Neuronal stem cell (in vitro differentiated cells): Measurements from ENCODE around the gene SEL1L.
"Not testable (repeated sequence)": the region's sequence is repeated elsewhere in the genome, so short reads cannot be mapped to it uniquely, and the experiment has no call there.

Source experiments
- DNase-seq: peaks from one replicate; pipeline ENCODE4 v3.0.0-alpha.2; 2013; ENCODE audit warnings: low spot score
- H2AFZ ChIP-seq: one replicate; pipeline ENCODE4 v1.6.1; 2013; ENCODE audit warnings: mild to moderate bottlenecking, low read length, inconsistent platforms
- H2AK5ac ChIP-seq: 2 replicates; pipeline ENCODE4 v1.6.1; 2013; ENCODE audit warnings: low read depth, mild to moderate bottlenecking, inconsistent platforms, low read length, moderate library complexity, mixed read lengths
- H2BK120ac ChIP-seq: 2 replicates; pipeline ENCODE4 v1.6.1; 2013; ENCODE audit warnings: low read depth, mild to moderate bottlenecking, inconsistent platforms, low read length, moderate library complexity, mixed read lengths
- H2BK12ac ChIP-seq: one replicate; pipeline ENCODE4 v1.6.1; 2013; ENCODE audit warnings: low read length, inconsistent platforms
- H2BK15ac ChIP-seq: 2 replicates; pipeline ENCODE4 v1.6.1; 2013; ENCODE audit warnings: mild to moderate bottlenecking, low read length, inconsistent platforms, mixed read lengths
- H2BK5ac ChIP-seq: one replicate; pipeline ENCODE4 v1.6.1; 2013; ENCODE audit warnings: inconsistent platforms, mild to moderate bottlenecking, low read length, moderate library complexity
- H3K14ac ChIP-seq: one replicate; pipeline ENCODE4 v1.6.1; 2013; ENCODE audit warnings: low read length, inconsistent platforms
- H3K18ac ChIP-seq: 2 replicates; pipeline ENCODE4 v1.6.1; 2013; ENCODE audit warnings: low read length, inconsistent platforms
- H3K23ac ChIP-seq: 2 replicates; pipeline ENCODE4 v1.6.1; 2013; ENCODE audit warnings: low read depth, mild to moderate bottlenecking, mixed read lengths, low read length, inconsistent platforms; ENCODE audit not compliant: poor library complexity
- H3K27ac ChIP-seq: replicated peaks from 3 replicates; pipeline ENCODE4 v1.5.1; 2013; ENCODE audit warnings: low read length, inconsistent platforms
- H3K27me3 ChIP-seq, 3 experiments: 2 replicates each; pipeline ENCODE4 v1.6.1; 2013; ENCODE audit warnings: low read length in 3 of 3, mild to moderate bottlenecking in 2 of 3, inconsistent platforms in 1 of 3, low read depth in 1 of 3, mixed read lengths in 1 of 3, moderate library complexity in 1 of 3; ENCODE audit not compliant: control insufficient read depth in 3 of 3, insufficient read depth in 3 of 3
- H3K36me3 ChIP-seq, 2 donors: replicated peaks in 1 of 2; 2 replicates each; pipeline ENCODE4 v1.6.1; 2013; ENCODE audit warnings: low read length in 2 of 2; ENCODE audit not compliant: control insufficient read depth in 2 of 2, insufficient read depth in 2 of 2
- H3K4ac ChIP-seq: 2 replicates; pipeline ENCODE4 v1.6.1; 2013; ENCODE audit warnings: inconsistent platforms, mild to moderate bottlenecking, low read length, moderate library complexity
- H3K4me1 ChIP-seq, 2 donors: 1 replicate in 1 of 2; 2 replicates in 1 of 2; pipeline ENCODE4 v1.6.1; 2013; ENCODE audit warnings: low read length in 2 of 2, low read depth in 1 of 2; ENCODE audit not compliant: control insufficient read depth in 2 of 2, insufficient read depth in 1 of 2
- H3K4me2 ChIP-seq: one replicate; pipeline ENCODE4 v1.6.1; 2013; ENCODE audit warnings: mild to moderate bottlenecking, low read length, inconsistent platforms; ENCODE audit not compliant: insufficient read depth, poor library complexity, severe bottlenecking
- H3K4me3 ChIP-seq, 2 donors: 2 replicates each; pipeline ENCODE4 v1.5.1; 2013; ENCODE audit warnings: low read length in 2 of 2, mild to moderate bottlenecking in 2 of 2, inconsistent platforms in 1 of 2, moderate library complexity in 1 of 2
- H3K79me1 ChIP-seq: one replicate; pipeline ENCODE4 v1.6.1; 2013; ENCODE audit warnings: low read depth, mild to moderate bottlenecking, inconsistent platforms, low read length, moderate library complexity
- H3K9ac ChIP-seq: one replicate; pipeline ENCODE4 v1.6.1; 2013; ENCODE audit warnings: mild to moderate bottlenecking, low read depth, low read length, inconsistent platforms; ENCODE audit not compliant: poor library complexity
- H3K9me3 ChIP-seq, 2 donors: replicated peaks in 1 of 2; 2 replicates each; pipeline versions ENCODE3 to v1.6.1; 2013; ENCODE audit warnings: low read length in 2 of 2, mild to moderate bottlenecking in 2 of 2, inconsistent platforms in 1 of 2, low read depth in 1 of 2, mixed read lengths in 1 of 2, moderate library complexity in 1 of 2; ENCODE audit not compliant: control insufficient read depth in 2 of 2, insufficient read depth in 1 of 2
- H4K8ac ChIP-seq: one replicate; pipeline ENCODE4 v1.6.1; 2013; ENCODE audit warnings: low read depth, mild to moderate bottlenecking, inconsistent platforms, low read length, moderate library complexity
- H4K91ac ChIP-seq: one replicate; pipeline ENCODE4 v1.6.1; 2013; ENCODE audit warnings: low read length, low read depth, mild to moderate bottlenecking, inconsistent platforms; ENCODE audit not compliant: poor library complexity
- WGBS, 2 donors: extraction: QIAGEN DNeasy Blood & Tissue Kit; methylation state at CpG; one replicate each; pipeline ENCODE4 v1.1.7; 2013; ENCODE audit warnings: missing lambda C conversion rate in 2 of 2, mixed read lengths in 1 of 2; ENCODE audit not compliant: insufficient read length in 2 of 2, insufficient replicate concordance in 1 of 2; ENCODE audit errors: extremely low coverage in 2 of 2; 5-methylcytosine and 5-hydroxymethylcytosine counted together

Gene SEL1L

DNA sequence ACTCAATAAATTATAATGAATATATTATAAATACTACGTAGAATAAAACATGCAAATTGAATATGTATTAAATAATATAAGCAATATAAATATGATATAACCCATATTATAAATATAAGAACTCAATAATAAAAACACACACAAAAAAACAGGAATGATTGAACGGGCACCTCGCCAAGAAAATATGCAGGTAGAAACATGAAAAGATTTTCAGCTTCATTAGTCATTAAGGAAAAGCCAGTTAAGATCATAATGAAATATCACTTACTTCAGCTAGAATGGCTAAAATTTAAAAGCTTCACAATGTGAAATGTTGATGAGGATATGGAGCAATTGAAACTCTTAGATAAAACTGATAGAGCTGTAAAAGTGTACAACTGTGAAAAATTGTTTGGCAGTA, 17.8 kb upstream of the SEL1L start:
- Histone ChIP-seq H3K9me3 (no peaks in the 10 kb centered on the region), H3K27me3 (no peaks in the 10 kb centered on the region), H2AK5ac (no peak overlapping the region), H2AFZ (no peak overlapping the region), H2BK5ac (no peak overlapping the region), H3K36me3 (no peaks in the 10 kb centered on the region), H3K9ac (no peak overlapping the region), H2BK12ac (no peak overlapping the region), H3K79me1 (no peaks in the 10 kb centered on the region), H2BK15ac (no peak overlapping the region), H4K8ac (no peak overlapping the region), H3K18ac (no peak overlapping the region), H3K4me2 (no peak overlapping the region), H3K14ac (no peak overlapping the region), H4K91ac (no peak overlapping the region), H3K4me3 (no peak overlapping the region), H3K4me1 (no peaks in the 10 kb centered on the region), H3K4ac (no peak overlapping the region), H3K27ac (no peak overlapping the region), H2BK120ac (no peak overlapping the region), H3K23ac (no peak overlapping the region)
- no CpG with 5 or more reads among the region's 3 CpGs for WGBS, 2 donors
- no peak for DNase-seq

GRCh38 chr14:81550001-81550637, 16.5 kb upstream of the SEL1L start:
- Histone ChIP-seq H2BK12ac (no peak overlapping the region), H3K79me1 (no peaks in the 10 kb centered on the region), H3K4ac (no peak overlapping the region), H2BK120ac (no peak overlapping the region), H3K18ac (no peak overlapping the region), H2BK5ac (no peak overlapping the region), H3K14ac (no peak overlapping the region), H4K8ac (no peak overlapping the region), H3K36me3 (no peaks in the 10 kb centered on the region), H3K9me3 (no peaks in the 10 kb centered on the region), H2AFZ (no peak overlapping the region), H3K4me1 (no peaks in the 10 kb centered on the region), H3K27ac (no peak overlapping the region), H3K23ac (no peak overlapping the region), H2AK5ac (no peak overlapping the region), H3K27me3 (no peaks in the 10 kb centered on the region), H4K91ac (no peak overlapping the region), H3K9ac (no peak overlapping the region), H2BK15ac (no peak overlapping the region), H3K4me3 (no peak overlapping the region), H3K4me2 (no peak overlapping the region)
- no CpG with 5 or more reads among the region's 4 CpGs for WGBS, 2 donors
- DNase-seq: no peak

DNA sequence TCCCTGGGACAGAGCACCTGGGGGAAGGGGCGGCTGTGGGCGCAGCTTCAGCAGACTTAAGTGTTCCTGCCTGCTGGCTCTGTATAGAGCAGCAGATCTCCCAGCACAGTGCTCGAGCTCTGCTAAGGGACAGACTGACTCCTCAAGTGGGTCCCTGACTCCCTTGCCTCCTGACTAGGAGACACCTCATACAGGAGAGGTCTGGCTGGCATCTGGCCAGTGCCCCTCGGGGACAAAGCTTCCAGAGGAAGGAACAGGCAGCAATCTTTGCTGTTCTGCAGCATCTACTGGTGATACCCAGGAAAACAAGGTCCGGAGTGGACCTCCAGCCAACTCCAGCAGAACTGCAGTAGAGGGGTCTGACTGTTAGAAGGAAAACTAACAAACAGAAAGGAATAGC, 7.6 kb upstream of the SEL1L start:
- H4K8ac ChIP-seq, H3K14ac ChIP-seq, H2BK15ac ChIP-seq, H3K4me2 ChIP-seq, H2BK12ac ChIP-seq, H3K79me1 ChIP-seq, H3K9me3 ChIP-seq, H4K91ac ChIP-seq, H3K27me3 ChIP-seq, H3K9ac ChIP-seq, H3K23ac ChIP-seq, H3K27ac ChIP-seq, H3K36me3 ChIP-seq, H2BK120ac ChIP-seq, H3K4me3 ChIP-seq, H2AK5ac ChIP-seq, DNase-seq, H3K4ac ChIP-seq, H2BK5ac ChIP-seq, H3K4me1 ChIP-seq: not testable (repeated sequence)
- no CpG with 5 or more reads among the region's 5 CpGs for WGBS, 2 donors
- H3K18ac ChIP-seq: peak overlapping the region; percentile 38
- H2AFZ ChIP-seq: peak overlapping the region; percentile 87

DNA sequence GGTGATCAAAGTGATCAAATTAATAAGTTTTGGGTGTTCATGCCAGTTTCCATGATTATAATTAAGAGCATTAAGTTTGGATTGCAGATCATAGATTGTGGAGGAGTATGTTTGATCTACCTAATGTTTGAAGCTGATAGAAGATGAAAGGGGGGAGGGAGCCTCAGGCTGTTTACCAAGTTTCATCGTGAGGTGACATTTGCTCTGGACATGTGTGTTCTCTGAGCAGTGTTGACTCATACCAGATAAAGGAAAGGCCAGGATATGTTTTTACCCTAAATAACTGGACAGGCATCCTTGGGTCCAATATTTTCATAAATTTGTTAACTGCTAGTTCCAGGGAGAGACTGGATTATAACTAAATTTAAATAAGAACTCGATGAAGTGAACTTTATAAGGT, 3.5 kb upstream of the SEL1L start:
- H4K91ac ChIP-seq: no peak overlapping the region

More for the DNA sequence above, 3.5 kb upstream of the SEL1L start:
- no peak overlapping the region for H3K4ac ChIP-seq
- H3K36me3 ChIP-seq: no peaks in the 10 kb centered on the region
- H3K79me1 ChIP-seq: no peaks in the 10 kb centered on the region
- no peak overlapping the region for H2BK5ac ChIP-seq
- H3K9me3 ChIP-seq: no peaks in the 10 kb centered on the region
- H2BK12ac ChIP-seq: no peak overlapping the region
- no peak overlapping the region for H3K9ac ChIP-seq
- WGBS, 2 donors: no CpG with 5 or more reads among the region's 2 CpGs
- H2BK120ac ChIP-seq: no peak overlapping the region
- H3K14ac ChIP-seq: no peak overlapping the region
- H3K27ac ChIP-seq: no peak overlapping the region
- no peak overlapping the region for H3K23ac ChIP-seq
- no peaks in the 10 kb centered on the region for H3K4me1 ChIP-seq
- H2AFZ ChIP-seq: no peak overlapping the region
- no peak overlapping the region for H2BK15ac ChIP-seq
- no peak for DNase-seq
- H3K4me3 ChIP-seq: no peak overlapping the region
- H4K8ac ChIP-seq: no peak overlapping the region
- no peaks in the 10 kb centered on the region for H3K27me3 ChIP-seq
- no peak overlapping the region for H2AK5ac ChIP-seq
- no peak overlapping the region for H3K18ac ChIP-seq
- no peak overlapping the region for H3K4me2 ChIP-seq
